ENCODE measurements around the gene DOC2A.

DOC2A gene

GRCh38 chr16:29975134-29975538 lies 35.7 kb downstream of the DOC2A start:
- no peak for DNase-seq (ENCODE audit: extremely low read depth, insufficient read length)
- no peak for TF ChIP-seq CTCF (IDR thresholded peaks at IDR 0.05; ENCODE audit: insufficient read depth, low read length, poor library complexity, severe bottlenecking)
- peak overlapping the region; percentile 97 for H3K4me3 ChIP-seq (replicated peaks; ENCODE audit: low read depth, low read length)
- no peaks in the 10 kb centered on the region for H3K27me3 ChIP-seq (replicated peaks; ENCODE audit: control insufficient read depth, insufficient read depth, low read length)
- H3K36me3 ChIP-seq (ENCODE audit: control insufficient read depth, insufficient read depth, low read length), result peaks cover 18% of the 10 kb centered on the region

- Histone ChIP-seq H3K4me3 (replicated peaks; ENCODE audit: low read depth, low read length) (peak overlapping the region; percentile 97), H3K27me3 (replicated peaks; ENCODE audit: control insufficient read depth, insufficient read depth, low read length) (no peaks in the 10 kb centered on the region), H3K36me3 (ENCODE audit: control insufficient read depth, insufficient read depth, low read length) (peaks cover 14% of the 10 kb centered on the region)
- TF ChIP-seq CTCF (IDR thresholded peaks at IDR 0.05; ENCODE audit: insufficient read depth, low read length, poor library complexity, severe bottlenecking), result no peak
- no peak for DNase-seq (ENCODE audit: extremely low read depth, insufficient read length)
Measured at GRCh38 chr16:29974291-29975133, 36.3 kb downstream of the DOC2A start.

- no peak for TF ChIP-seq CTCF (IDR thresholded peaks at IDR 0.05; ENCODE audit: insufficient read depth, low read length, poor library complexity, severe bottlenecking)
- peak; percentile 100 for DNase-seq (ENCODE audit: extremely low read depth, insufficient read length)
- Histone ChIP-seq H3K36me3 (ENCODE audit: control insufficient read depth, insufficient read depth, low read length) (peaks cover 7% of the 10 kb centered on the region), H3K27me3 (replicated peaks; ENCODE audit: control insufficient read depth, insufficient read depth, low read length) (no peaks in the 10 kb centered on the region), H3K4me3 (replicated peaks; ENCODE audit: low read depth, low read length) (peak within 1 kb of the TSS; percentile 97)
Measured at GRCh38 chr16:29973384-29974246, 37.2 kb downstream of the DOC2A start, which contains the start of gene TAOK2. TSS of gene TAOK2 (plus strand) at chr16:29973868. CDS start at chr16:29977773, 3,905 bp downstream.

- H3K36me3 ChIP-seq (ENCODE audit: control insufficient read depth, insufficient read depth, low read length), result peaks cover 3% of the 10 kb centered on the region
- no peak for TF ChIP-seq CTCF (IDR thresholded peaks at IDR 0.05; ENCODE audit: insufficient read depth, low read length, poor library complexity, severe bottlenecking)
- no peak overlapping the region for H3K4me3 ChIP-seq (replicated peaks; ENCODE audit: low read depth, low read length)
- no peaks in the 10 kb centered on the region for H3K27me3 ChIP-seq (replicated peaks; ENCODE audit: control insufficient read depth, insufficient read depth, low read length)
- DNase-seq (ENCODE audit: extremely low read depth, insufficient read length), result no peak
Measured at GRCh38 chr16:29972992-29973383, 37.8 kb downstream of the DOC2A start.

- peaks cover 2% of the 10 kb centered on the region; the same call in 1 of the 2 replicates for H3K36me3 ChIP-seq (ENCODE audit: control insufficient read depth, insufficient read depth, low read length)
- H3K27me3 ChIP-seq (replicated peaks; ENCODE audit: control insufficient read depth, insufficient read depth, low read length), result no peaks in the 10 kb centered on the region
- TF ChIP-seq CTCF (IDR thresholded peaks at IDR 0.05; ENCODE audit: insufficient read depth, low read length, poor library complexity, severe bottlenecking), result no peak
- no peak overlapping the region for H3K4me3 ChIP-seq (replicated peaks; ENCODE audit: low read depth, low read length)
- DNase-seq (ENCODE audit: extremely low read depth, insufficient read length), result no peak
Measured at GRCh38 chr16:29972500-29972899, 38.3 kb downstream of the DOC2A start.
